K562 (cell line): ENCODE results near the gene PRMT5. TPM values are rescaled to one million over a fixed set of nuclear protein-coding genes. Genes with fewer than 3 reads are reported as not detected.

Experiments
- ATAC-seq: fragments of 200-7000 bp; cut with Tn5 transposase; 3 replicates; pipeline ENCODE4 v1.9.1; 2020; ENCODE audit warnings: moderate library complexity
- BruUV-seq: library from RNA; stranded (reverse); fragments of 400-500 nt; replicated peaks from 2 replicates; lab custom pipeline; 2021; lab: Mats Ljungman, UMichigan
- CTCF ChIA-PET: fragments of 300-600 bp; formaldehyde crosslinking; extraction: SDS; loops from one replicate; lab custom pipeline; 2021; ENCODE audit warnings: low intra/inter-chr PET ratio; lab: Yijun Ruan, JAX
- POLR2A ChIA-PET: fragments of 300-600, 350-650 bp; sonication (Branson Sonifier 250); formaldehyde crosslinking; extraction: SDS; loops from one replicate; lab custom pipeline; 2021; ENCODE audit warnings: antibody characterized with exemption, inconsistent platforms; lab: Yijun Ruan, JAX
- DNase-seq, 4 experiments: peaks; one replicate each; pipeline versions ENCODE4 v3.0.0 to v3.0.0-alpha.2; 2011 to 2018; ENCODE audit warnings: low spot score in 3 of 4, mixed read lengths in 3 of 4; ENCODE audit errors: extremely low read depth in 1 of 4
- FAIRE-seq: peaks from 2 replicates; lab custom pipeline; 2011; peaks lifted over from hg19 to GRCh38; lab: Jason Lieb, UNC
- H2AFZ ChIP-seq: 2 replicates; pipeline ENCODE4 v1.6.0; 2011; ENCODE audit warnings: low read depth, low read length, control low read depth, inconsistent platforms
- H3K27ac ChIP-seq: fragments of 200-600 bp; 3 replicates; pipeline ENCODE4 v1.8.0; 2011; ENCODE audit warnings: low read depth, mild to moderate bottlenecking, control low read depth, inconsistent platforms, low read length, moderate library complexity, mixed read lengths; ENCODE audit errors: extremely low read depth
- H3K27me3 ChIP-seq, 2 experiments: fragments of 300-600 bp in 1 of 2; 2 replicates in 1 of 2; 3 replicates in 1 of 2; pipeline versions ENCODE4 v1.6.0 to v1.8.0; 2011; ENCODE audit warnings: inconsistent platforms in 2 of 2, low read length in 2 of 2, mild to moderate bottlenecking in 1 of 2, mixed read lengths in 1 of 2, moderate library complexity in 1 of 2; ENCODE audit not compliant: control insufficient read depth in 2 of 2, insufficient read depth in 2 of 2
- H3K36me3 ChIP-seq: fragments of 300-600 bp; 3 replicates; pipeline ENCODE4 v1.8.0; 2011; ENCODE audit warnings: mild to moderate bottlenecking, low read length, inconsistent platforms; ENCODE audit not compliant: control insufficient read depth, insufficient read depth
- H3K4me1 ChIP-seq, 2 experiments: fragments of 200-600 bp in 1 of 2; replicated peaks in 1 of 2; 2 replicates in 1 of 2; 3 replicates in 1 of 2; pipeline versions ENCODE4 v1.5.1 to v1.8.0; 2011; ENCODE audit warnings: inconsistent platforms in 2 of 2, low read length in 2 of 2, mild to moderate bottlenecking in 1 of 2, mixed read lengths in 1 of 2, moderate library complexity in 1 of 2; ENCODE audit not compliant: control insufficient read depth in 2 of 2, insufficient read depth in 2 of 2
- H3K4me2 ChIP-seq: 2 replicates; pipeline ENCODE4 v1.6.1; 2011; ENCODE audit warnings: low read length, control low read depth, inconsistent platforms, mixed read lengths; ENCODE audit not compliant: insufficient read depth
- H3K4me3 ChIP-seq: fragments of 200-600 bp; sonication (generic), shearing (Covaris generic); 2 replicates; pipeline ENCODE4 v1.5.1; 2016; ENCODE audit warnings: control low read depth, inconsistent platforms
- H3K79me2 ChIP-seq: fragments of 200-600 bp; 3 replicates; pipeline ENCODE4 v1.8.0; 2011; ENCODE audit warnings: low read length, inconsistent platforms; ENCODE audit not compliant: control insufficient read depth, insufficient read depth
- H3K9ac ChIP-seq, 2 experiments: 2 replicates each; pipeline versions ENCODE4 v1.6.0 to v1.6.1; 2011; ENCODE audit warnings: low read depth in 2 of 2, low read length in 2 of 2, control low read depth in 1 of 2, inconsistent platforms in 1 of 2, mild to moderate bottlenecking in 1 of 2, mixed read lengths in 1 of 2; ENCODE audit not compliant: insufficient read depth in 1 of 2
- H3K9me1 ChIP-seq: one replicate; pipeline ENCODE4 v1.6.0; 2011; ENCODE audit warnings: inconsistent platforms, mild to moderate bottlenecking, low read length, moderate library complexity; ENCODE audit not compliant: control insufficient read depth, insufficient read depth
- H3K9me3 ChIP-seq: replicated peaks from 2 replicates; pipeline ENCODE4 v1.5.1; 2011; ENCODE audit warnings: low read depth, low read length, inconsistent platforms; ENCODE audit not compliant: control insufficient read depth, insufficient read depth
- H4K20me1 ChIP-seq: replicated peaks from 2 replicates; pipeline ENCODE4 v1.6.1; 2011; ENCODE audit warnings: low read length, inconsistent platforms, mixed read lengths; ENCODE audit not compliant: control insufficient read depth, insufficient read depth
- BRCA1 ChIP-seq, 2 experiments: fragments of 450-650 bp in 1 of 2; sonication (generic) in 1 of 2; formaldehyde crosslinking in 1 of 2; IDR thresholded peaks; 2 replicates each; pipeline versions ENCODE4 v1.5.0 to v1.6.1; 2017 to 2020; ENCODE audit warnings: mild to moderate bottlenecking in 1 of 2, missing genetic modification reagents in 1 of 2
- E2F5 ChIP-seq: sonication (generic); formaldehyde crosslinking; IDR thresholded peaks from 2 replicates; pipeline ENCODE4 v1.8.0; 2022; ENCODE audit warnings: mild to moderate bottlenecking, missing genetic modification reagents
- ETV6 ChIP-seq, 3 experiments: fragments of 150-350 bp in 1 of 3; sonication (generic) in 1 of 3; formaldehyde crosslinking in 1 of 3; IDR thresholded peaks; 2 replicates each; pipeline versions ENCODE4 v1.6.1 to v1.8.0; 2014 to 2022; ENCODE audit warnings: borderline replicate concordance in 2 of 3, low read depth in 2 of 3, antibody characterized with exemption in 1 of 3, low read length in 1 of 3, mild to moderate bottlenecking in 1 of 3, missing genetic modification reagents in 1 of 3
- NFIC ChIP-seq: fragments of 450-650 bp; IDR thresholded peaks from 2 replicates; pipeline ENCODE4 v1.6.1; 2017; ENCODE audit warnings: mild to moderate bottlenecking, inconsistent platforms
- RBM25 ChIP-seq: fragments of 200-400 bp; formaldehyde crosslinking; IDR thresholded peaks from 2 replicates; pipeline ENCODE4 v1.6.1; 2018; ENCODE audit warnings: low read length, low read depth, moderate library complexity; ENCODE audit not compliant: severe bottlenecking
- ZBTB7A ChIP-seq: IDR thresholded peaks from 2 replicates; pipeline ENCODE4 v1.6.1; 2011; ENCODE audit warnings: low read depth, mild to moderate bottlenecking, low read length, moderate library complexity, borderline replicate concordance; ENCODE audit not compliant: control insufficient read depth
- WGBS: fragments of 100-300 bp; shearing (Covaris generic); methylation state at CpG from one replicate; pipeline ENCODE4 v1.1.6; 2016; ENCODE audit warnings: low coverage, mixed read lengths; ENCODE audit not compliant: insufficient coverage; ENCODE audit errors: missing lambda C conversion rate; 5-methylcytosine and 5-hydroxymethylcytosine counted together
- in situ Hi-C: fragments of 300-500 bp; cut with MboI; formaldehyde crosslinking; loops from 4 replicates; pipeline ENCODE4 v1.15.0; 2018; ENCODE audit warnings: inconsistent platforms, mixed read lengths
- intact Hi-C: fragments of 100-400 bp; cut with micrococcal nuclease; formaldehyde crosslinking; loops from 2 replicates; pipeline ENCODE4 v1.14.2; 2022
- polyA plus RNA-seq, 8 experiments: library from polyadenylated mRNA; depleted of rRNA in 4 of 8; stranded (reverse) in 5 of 8; unstranded in 3 of 8; fragments of >200 nt; fragmentation: Nextera tagmentation in 2 of 8; fragmentation: Illumina TruSeq in 1 of 8; extraction: Ambion mirVana in 2 of 8; extraction: Trizol in 1 of 8; gene quantifications; 2 replicates each; pipeline versions ENCODE4 v1.2.1 to v1.2.3, GENCODE V29; 2011 to 2014; ENCODE audit warnings: inconsistent platforms in 1 of 8, missing spikeins in 1 of 8
- total RNA-seq, 7 experiments: library from RNA; depleted of rRNA in 6 of 7; stranded (reverse); fragments of >200 nt in 6 of 7; fragmentation: Illumina TruSeq in 2 of 7; extraction: Trizol in 2 of 7; gene quantifications; 2 replicates each; pipeline versions ENCODE4 v1.2.1 to v1.2.3, GENCODE V29; 2011 to 2021; ENCODE audit warnings: low replicate concordance in 1 of 7
- TF ChIP-seq, protein P1 (sequence below), 2 experiments: fragments of 450-650 bp; conservative IDR thresholded peaks; 2 replicates each; pipeline ENCODE4 v1.6.1; 2017; ENCODE audit warnings: mild to moderate bottlenecking in 2 of 2, moderate library complexity in 2 of 2

PRMT5 gene
- total and polyA plus RNA-seq, 9 of the 15 experiments (the other 6 are each of a cell fraction or from before 2014, with no cell fraction given), result 114 to 552 (median 222) TPM

DNA sequence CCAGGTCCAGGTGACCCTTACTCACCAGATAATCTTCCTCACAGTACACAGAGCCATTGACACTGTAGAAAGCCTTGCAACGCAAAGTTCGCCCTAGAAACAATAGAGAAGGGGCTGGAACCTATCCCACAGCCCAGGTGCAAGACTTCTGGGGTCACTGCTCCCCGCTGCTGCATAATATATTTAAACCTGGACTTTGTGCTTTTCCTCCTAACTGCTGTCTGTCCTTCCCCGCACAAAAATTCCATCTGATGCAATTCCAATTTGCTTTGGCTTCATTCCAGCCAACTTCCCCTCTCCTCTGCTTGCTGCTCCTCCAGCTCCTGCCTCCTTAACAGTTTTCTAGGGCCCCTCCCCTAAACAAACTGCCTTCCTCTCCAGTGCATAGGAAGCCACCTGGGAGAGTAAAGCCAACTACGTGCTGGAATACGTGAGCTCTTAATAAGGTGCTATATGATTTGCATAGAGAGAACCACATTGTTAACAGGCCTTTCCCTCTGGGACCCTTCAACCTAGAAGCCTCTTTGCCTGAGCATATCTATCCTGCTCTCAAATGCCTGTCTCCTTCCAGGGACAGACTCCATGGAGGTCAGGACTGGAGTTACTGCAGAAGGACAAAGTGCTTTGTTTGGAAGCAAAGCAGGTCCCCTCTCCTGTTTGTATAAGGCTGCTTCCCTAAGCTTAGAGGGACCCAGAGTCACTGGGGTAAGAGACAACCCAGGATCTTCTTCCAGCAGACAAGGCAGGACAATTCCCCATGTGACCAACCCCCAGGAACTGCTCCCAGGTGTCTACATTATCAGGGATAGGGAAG, 47.7 kb upstream of the PRMT5 start (continued):
- TF ChIP-seq, protein P1, sequence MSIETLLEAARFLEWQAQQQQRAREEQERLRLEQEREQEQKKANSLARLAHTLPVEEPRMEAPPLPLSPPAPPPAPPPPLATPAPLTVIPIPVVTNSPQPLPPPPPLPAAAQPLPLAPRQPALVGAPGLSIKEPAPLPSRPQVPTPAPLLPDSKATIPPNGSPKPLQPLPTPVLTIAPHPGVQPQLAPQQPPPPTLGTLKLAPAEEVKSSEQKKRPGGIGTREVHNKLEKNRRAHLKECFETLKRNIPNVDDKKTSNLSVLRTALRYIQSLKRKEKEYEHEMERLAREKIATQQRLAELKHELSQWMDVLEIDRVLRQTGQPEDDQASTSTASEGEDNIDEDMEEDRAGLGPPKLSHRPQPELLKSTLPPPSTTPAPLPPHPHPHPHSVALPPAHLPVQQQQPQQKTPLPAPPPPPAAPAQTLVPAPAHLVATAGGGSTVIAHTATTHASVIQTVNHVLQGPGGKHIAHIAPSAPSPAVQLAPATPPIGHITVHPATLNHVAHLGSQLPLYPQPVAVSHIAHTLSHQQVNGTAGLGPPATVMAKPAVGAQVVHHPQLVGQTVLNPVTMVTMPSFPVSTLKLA (conservative IDR thresholded peaks at IDR 0.05), result no peak

DNA sequence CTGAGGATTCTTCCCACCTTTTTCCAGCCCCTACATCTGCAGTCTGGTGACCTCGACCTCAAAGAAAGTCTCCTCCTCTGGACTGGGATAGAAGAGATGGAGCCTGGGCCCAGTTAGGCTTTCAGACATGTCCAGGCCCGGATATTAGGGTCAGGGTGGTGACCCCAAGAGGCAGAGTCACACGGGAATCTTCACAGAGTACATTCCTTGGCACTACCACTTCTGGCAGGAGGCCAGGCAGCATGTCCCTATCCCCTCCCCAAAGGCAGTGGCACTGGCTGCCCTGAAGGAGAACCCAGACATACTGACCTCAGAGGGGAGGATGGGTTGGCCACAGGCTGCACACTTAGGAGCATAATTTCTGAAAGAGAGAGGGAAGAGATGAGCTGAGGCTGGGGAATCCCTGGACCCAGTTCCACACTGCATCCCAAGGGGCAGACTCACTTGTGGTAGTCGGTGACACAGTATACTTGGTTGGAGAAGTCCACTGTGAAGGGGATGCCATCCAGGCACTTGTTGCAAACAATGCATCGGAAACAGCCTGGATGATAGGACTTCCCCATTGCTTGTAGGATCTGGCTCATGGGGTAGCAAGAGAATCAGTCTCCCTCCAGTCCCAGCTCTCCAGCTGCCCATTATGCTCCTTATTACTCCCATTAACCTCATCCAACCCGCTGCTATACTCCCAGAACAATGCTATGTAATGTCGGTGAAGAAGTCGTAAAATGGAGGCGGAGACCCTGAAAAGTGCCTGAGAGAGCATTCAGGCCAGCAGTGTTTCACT, 45.5 kb upstream of the PRMT5 start:
- H3K9me1 ChIP-seq, result no peaks in the 10 kb centered on the region
- no peak overlapping the region for H2AFZ ChIP-seq
- H3K27ac ChIP-seq, result no peak overlapping the region
- H4K20me1 ChIP-seq, result no peaks in the 10 kb centered on the region
- H3K4me2 ChIP-seq, result no peak overlapping the region
- no peak overlapping the region for H3K4me3 ChIP-seq
- BruUV-seq, result no TSS peak
- 65% methylated on average over 9 of the region's 9 CpGs for WGBS
- no peaks in the 10 kb centered on the region for H3K27me3 ChIP-seq
- ATAC-seq (no peak), FAIRE-seq (no peak), DNase-seq (no peak)
- ChIA-PET POLR2A (interaction anchor here (1.7 kb wide), 1 partner anchor 17 kb away, joined by 4 read pairs; the partner anchor contains the start of gene HAUS4), CTCF (interaction anchor here (1.4 to 2.6 kb wide), 4 partner anchors 8 to 83 kb away, joined by 7 to 27 read pairs (median 16); partner anchors contain the start of genes AJUBA and CDH24)
- no peaks in the 10 kb centered on the region for H3K36me3 ChIP-seq
- in situ Hi-C loops, result loop anchor here (5.0 kb wide), 1 partner anchor 78 kb away; no protein-coding TSS in a partner anchor
- peak; percentile 37; the same call in 1 of the 2 replicates for TF ChIP-seq NFIC
- TF ChIP-seq ETV6 (IDR thresholded peaks at IDR 0.05; ENCODE audit: borderline replicate concordance in 1 of 2, low read depth in 2 of 2, low read length in 1 of 2), result no peak
- no peak for TF ChIP-seq ETV6 (CRISPR knock-in tag; IDR thresholded peaks at IDR 0.05; ENCODE audit: borderline replicate concordance)
- TF ChIP-seq RBM25, result no peak
- TF ChIP-seq BRCA1 (IDR thresholded peaks at IDR 0.05), result no peak
- TF ChIP-seq BRCA1 (CRISPR knock-in tag; IDR thresholded peaks at IDR 0.05), result no peak
- TF ChIP-seq E2F5 (CRISPR knock-in tag), result no peak
- TF ChIP-seq ZBTB7A, result no peak
- peaks cover 22 to 23% of the 10 kb centered on the region in 2 experiments for H3K4me1 ChIP-seq
- no peaks in the 10 kb centered on the region for H3K79me2 ChIP-seq
- intact Hi-C loops, result loop anchor here (5.0 kb wide), 1 partner anchor 133 kb away; no protein-coding TSS in a partner anchor
- H3K9ac ChIP-seq, result no peak overlapping the region
- H3K9me3 ChIP-seq, result no peaks in the 10 kb centered on the region
